ENCODE data around the gene KIF5C.

GRCh38 chr2:148935791-148936190 is 60.8 kb downstream of the KIF5C start:
- TF ChIP-seq POLR2A (IDR thresholded peaks at IDR 0.05) (no peak), CTCF (IDR thresholded peaks at IDR 0.05) (no peak)
